Smooth muscle cell (in vitro differentiated cells): ENCODE measurements around the gene SLC25A25. TPM values are rescaled to one million over a fixed set of nuclear protein-coding genes. Genes with fewer than 3 reads are reported as not detected.

ENCODE experiments used
- DNase-seq: peaks from one replicate; lab custom pipeline; 2025; ENCODE audit not compliant: unreplicated experiment; lab: John Stamatoyannopoulos, UW
- H2AFZ ChIP-seq: fragments of 200-600 bp; sonication (generic); 2 replicates; pipeline ENCODE4 v1.6.0; 2016; ENCODE audit warnings: antibody characterized with exemption, low read depth, mild to moderate bottlenecking
- H3F3A ChIP-seq: fragments of 200-600 bp; sonication (generic); 2 replicates; pipeline ENCODE4 v1.6.0; 2017; ENCODE audit warnings: antibody characterized with exemption, low read depth
- H3K27ac ChIP-seq: fragments of 200-600 bp; sonication (generic); 2 replicates; pipeline ENCODE4 v1.5.1; 2016; ENCODE audit warnings: low read depth, mild to moderate bottlenecking
- H3K27me3 ChIP-seq: fragments of 200-600 bp; sonication (generic); 2 replicates; pipeline ENCODE4 v1.6.1; 2016; ENCODE audit warnings: low read depth, mild to moderate bottlenecking
- H3K36me3 ChIP-seq: fragments of 200-600 bp; sonication (generic); 2 replicates; pipeline ENCODE4 v1.5.1; 2016; ENCODE audit warnings: low read depth
- H3K4me1 ChIP-seq: fragments of 200-600 bp; sonication (generic); 2 replicates; pipeline ENCODE4 v1.5.1; 2016; ENCODE audit warnings: low read depth
- H3K4me2 ChIP-seq: fragments of 200-600 bp; sonication (generic); 2 replicates; pipeline ENCODE4 v1.6.0; 2016; ENCODE audit warnings: mild to moderate bottlenecking
- H3K4me3 ChIP-seq: fragments of 200-600 bp; sonication (generic); 2 replicates; pipeline ENCODE4 v1.5.1; 2016; ENCODE audit warnings: mild to moderate bottlenecking
- H3K79me2 ChIP-seq: fragments of 200-600 bp; sonication (generic); 2 replicates; pipeline ENCODE4 v1.6.0; 2016; ENCODE audit warnings: low read depth, mild to moderate bottlenecking
- H3K9ac ChIP-seq: fragments of 200-600 bp; sonication (generic); 2 replicates; pipeline ENCODE4 v1.6.0; 2016; ENCODE audit warnings: low read depth
- H3K9me3 ChIP-seq: fragments of 200-600 bp; sonication (generic); replicated peaks from 2 replicates; pipeline ENCODE4 v1.5.1; 2016; ENCODE audit warnings: low read depth
- H4K20me1 ChIP-seq: fragments of 200-600 bp; sonication (generic); 2 replicates; pipeline ENCODE4 v1.6.0; 2016; ENCODE audit warnings: low read depth
- WGBS: methylation state at CpG from one replicate; pipeline ENCODE4 v1.1.7; 2016; ENCODE audit warnings: low lambda C conversion rate; 5-methylcytosine and 5-hydroxymethylcytosine counted together
- polyA plus RNA-seq: library from polyadenylated mRNA; unstranded; fragments of >200 nt; fragmentation: Nextera tagmentation; extraction: Ambion mirVana; gene quantifications from 2 replicates; pipeline ENCODE4 v1.2.1, GENCODE V29; 2016
- total RNA-seq: library from RNA; depleted of rRNA; stranded (reverse); fragments of >200 nt; gene quantifications from 2 replicates; pipeline ENCODE4 v1.2.3, GENCODE V29; 2014
- TF ChIP-seq, protein P1 (sequence below): fragments of 200-600 bp; sonication (generic); IDR thresholded peaks from 2 replicates; pipeline ENCODE4 v1.5.1; 2017; ENCODE audit warnings: borderline replicate concordance, mild to moderate bottlenecking, antibody characterized with exemption; ENCODE audit not compliant: insufficient read depth, poor library complexity, severe bottlenecking

SLC25A25 gene
- total and polyA plus RNA-seq, 2 experiments from 2014 or later: 15.7 to 20.5 TPM

DNA sequence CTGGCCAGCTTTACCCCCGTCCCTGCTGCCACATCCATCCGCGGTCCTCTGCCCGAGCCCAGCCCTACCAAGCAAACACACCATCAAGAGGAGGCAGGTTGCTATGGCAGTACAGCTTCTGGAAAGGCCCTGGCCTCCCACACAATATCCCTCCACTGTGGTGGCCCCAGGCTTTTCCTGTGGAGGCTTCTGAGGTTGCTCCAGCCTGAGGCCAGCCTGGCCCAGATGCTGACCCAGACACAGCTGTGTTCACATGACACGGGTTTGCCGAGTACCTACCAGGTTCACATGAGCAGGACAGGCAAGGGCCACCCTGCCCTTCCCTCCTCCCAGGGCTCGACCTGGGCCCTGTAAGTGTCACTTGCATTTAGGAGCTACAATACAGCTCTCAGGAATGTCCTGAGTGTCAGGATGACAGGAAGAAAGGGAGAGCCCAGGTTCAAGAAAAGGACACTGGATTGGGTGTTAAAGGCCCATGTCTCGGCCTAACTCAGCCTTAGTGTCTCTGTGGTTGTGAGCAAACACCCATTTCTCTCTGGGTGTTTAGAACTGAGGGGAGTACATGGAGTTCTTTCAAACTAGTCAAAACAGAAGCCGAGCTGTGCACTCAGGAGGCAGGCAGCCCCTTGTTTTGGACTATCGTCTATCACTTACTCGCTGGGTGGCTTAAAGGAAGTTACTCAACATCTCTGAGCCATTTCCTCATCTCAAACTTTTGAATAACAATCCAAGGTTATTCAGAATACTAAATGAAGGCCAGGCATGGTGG lies 41.1 kb upstream of the SLC25A25 start:
- peak overlapping the region; percentile 15 for H2AFZ ChIP-seq
- H3K27ac ChIP-seq: no peak overlapping the region
- no peak for DNase-seq
- H3K4me1 ChIP-seq: no peaks in the 10 kb centered on the region
- H3F3A ChIP-seq: no peaks in the 10 kb centered on the region
- 68% methylated on average over 11 of the region's 11 CpGs for WGBS
- H3K9me3 ChIP-seq: no peaks in the 10 kb centered on the region
- H3K36me3 ChIP-seq: no peaks in the 10 kb centered on the region
- H3K27me3 ChIP-seq: no peaks in the 10 kb centered on the region
- no peak overlapping the region for H3K9ac ChIP-seq
- no peak overlapping the region for H3K4me3 ChIP-seq
- H3K4me2 ChIP-seq: no peak overlapping the region
- TF ChIP-seq, protein P1, sequence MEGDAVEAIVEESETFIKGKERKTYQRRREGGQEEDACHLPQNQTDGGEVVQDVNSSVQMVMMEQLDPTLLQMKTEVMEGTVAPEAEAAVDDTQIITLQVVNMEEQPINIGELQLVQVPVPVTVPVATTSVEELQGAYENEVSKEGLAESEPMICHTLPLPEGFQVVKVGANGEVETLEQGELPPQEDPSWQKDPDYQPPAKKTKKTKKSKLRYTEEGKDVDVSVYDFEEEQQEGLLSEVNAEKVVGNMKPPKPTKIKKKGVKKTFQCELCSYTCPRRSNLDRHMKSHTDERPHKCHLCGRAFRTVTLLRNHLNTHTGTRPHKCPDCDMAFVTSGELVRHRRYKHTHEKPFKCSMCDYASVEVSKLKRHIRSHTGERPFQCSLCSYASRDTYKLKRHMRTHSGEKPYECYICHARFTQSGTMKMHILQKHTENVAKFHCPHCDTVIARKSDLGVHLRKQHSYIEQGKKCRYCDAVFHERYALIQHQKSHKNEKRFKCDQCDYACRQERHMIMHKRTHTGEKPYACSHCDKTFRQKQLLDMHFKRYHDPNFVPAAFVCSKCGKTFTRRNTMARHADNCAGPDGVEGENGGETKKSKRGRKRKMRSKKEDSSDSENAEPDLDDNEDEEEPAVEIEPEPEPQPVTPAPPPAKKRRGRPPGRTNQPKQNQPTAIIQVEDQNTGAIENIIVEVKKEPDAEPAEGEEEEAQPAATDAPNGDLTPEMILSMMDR: no peak
- no peaks in the 10 kb centered on the region for H4K20me1 ChIP-seq
- no peaks in the 10 kb centered on the region for H3K79me2 ChIP-seq

DNA sequence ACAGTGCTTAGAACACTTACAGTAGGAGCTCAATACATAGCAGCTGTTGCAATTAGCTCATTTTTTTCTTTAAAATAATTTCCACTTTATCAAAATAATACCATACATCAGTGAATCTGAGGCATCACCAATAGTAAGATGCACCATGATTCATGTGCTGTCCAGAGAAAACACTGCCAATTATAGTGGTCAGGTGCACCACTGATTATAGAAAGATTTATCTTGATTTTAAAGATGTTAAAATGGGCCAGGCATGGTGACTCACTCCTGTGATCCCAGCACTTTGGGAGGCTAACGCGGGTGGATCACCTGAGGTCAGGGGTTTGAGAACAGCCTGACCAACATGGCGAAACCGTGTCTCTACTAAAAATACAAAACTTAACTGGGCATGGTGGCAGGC lies 40.3 kb upstream of the SLC25A25 start:
- H3K36me3 ChIP-seq: no peaks in the 10 kb centered on the region
- no peaks in the 10 kb centered on the region for H4K20me1 ChIP-seq
- H3K4me2 ChIP-seq: no peak overlapping the region

DNA sequence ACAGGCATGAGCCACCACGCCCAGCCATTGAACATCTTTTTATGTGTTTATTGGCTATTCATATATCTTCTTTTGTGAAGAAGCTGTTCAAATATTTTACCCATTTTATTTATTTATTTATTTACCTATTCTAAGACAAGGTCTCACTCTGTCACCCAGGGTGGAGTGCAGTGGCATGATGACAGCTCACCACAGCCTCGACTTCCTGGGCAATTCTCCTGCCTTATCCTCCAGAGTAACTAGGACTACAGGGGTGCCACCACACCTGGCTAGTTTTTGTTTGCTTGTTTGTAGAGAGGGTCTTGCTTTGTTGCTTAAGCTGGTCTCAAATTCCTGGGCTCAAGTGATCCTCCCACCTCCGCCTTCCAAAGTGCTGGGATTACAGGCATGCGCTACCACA lies 34.4 kb upstream of the SLC25A25 start:
- H3F3A ChIP-seq: no peaks in the 10 kb centered on the region
- no peak for DNase-seq
- H3K4me2 ChIP-seq: no peak overlapping the region
- 81% methylated on average over 4 of the region's 4 CpGs for WGBS
- no peaks in the 10 kb centered on the region for H4K20me1 ChIP-seq
- no peaks in the 10 kb centered on the region for H3K4me1 ChIP-seq
- H3K36me3 ChIP-seq: no peaks in the 10 kb centered on the region
- H2AFZ ChIP-seq: no peak overlapping the region
- no peak overlapping the region for H3K27ac ChIP-seq
- no peaks in the 10 kb centered on the region for H3K9me3 ChIP-seq
- H3K4me3 ChIP-seq: no peak overlapping the region
- H3K27me3 ChIP-seq: no peaks in the 10 kb centered on the region
- H3K9ac ChIP-seq: no peak overlapping the region
- H3K79me2 ChIP-seq: no peaks in the 10 kb centered on the region
- TF ChIP-seq, protein P1: no peak

More for the DNA sequence above, 40.3 kb upstream of the SLC25A25 start:
- no peaks in the 10 kb centered on the region for H3K4me1 ChIP-seq
- H3K4me3 ChIP-seq: no peak overlapping the region
- DNase-seq: no peak
- H3F3A ChIP-seq: no peaks in the 10 kb centered on the region
- no peaks in the 10 kb centered on the region for H3K79me2 ChIP-seq
- TF ChIP-seq, protein P1: no peak
- H3K9me3 ChIP-seq: no peaks in the 10 kb centered on the region
- no peak overlapping the region for H3K9ac ChIP-seq
- H2AFZ ChIP-seq: no peak overlapping the region
- 93% methylated on average over 4 of the region's 4 CpGs for WGBS
- no peak overlapping the region for H3K27ac ChIP-seq
- H3K27me3 ChIP-seq: no peaks in the 10 kb centered on the region
